HG03575 (cell line): ENCODE data around the gene MRGPRE.

Experiments
- ATAC-seq: cut with Tn5 transposase; IDR thresholded peaks from one replicate; pipeline ENCODE4 v1.9.1; 2021; ENCODE audit not compliant: unreplicated experiment, insufficient number of reproducible peaks, low FRiP score; ENCODE audit errors: extremely low read depth

The MRGPRE gene

DNA sequence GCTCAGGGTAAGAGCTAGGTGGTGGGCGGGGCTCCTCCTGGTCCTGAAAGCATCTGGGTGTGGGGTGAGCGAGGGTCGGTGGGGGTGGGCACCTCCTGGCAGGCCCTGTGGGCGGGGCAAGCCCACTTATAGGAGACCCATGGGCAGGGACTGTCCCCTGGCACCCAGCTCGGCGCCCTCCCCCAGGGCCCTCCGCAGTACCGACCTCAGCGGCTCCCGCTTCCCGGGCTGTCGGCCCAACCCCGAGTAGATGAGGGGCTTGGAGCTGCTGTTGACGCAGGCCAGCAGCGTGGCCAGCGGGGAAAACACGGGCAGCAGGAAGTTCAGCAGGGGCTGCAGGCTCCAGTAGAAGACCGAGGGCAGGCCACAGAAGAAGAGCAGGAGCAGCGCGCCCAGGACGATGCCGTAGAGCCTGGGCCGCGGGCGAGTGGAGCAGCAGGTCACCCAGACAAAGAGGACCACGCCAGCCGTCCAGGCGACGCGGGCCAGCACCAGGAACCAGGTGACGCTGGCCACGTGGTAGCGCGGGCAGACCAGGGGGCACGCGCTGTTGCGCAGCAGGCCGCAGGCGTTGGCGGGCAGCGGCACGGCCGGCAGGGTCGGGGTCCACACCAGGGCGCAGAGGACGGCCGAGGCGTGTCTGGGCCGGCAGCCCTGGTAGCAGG is 14.3 kb downstream of the MRGPRE start:
- ATAC-seq, result no peak

DNA sequence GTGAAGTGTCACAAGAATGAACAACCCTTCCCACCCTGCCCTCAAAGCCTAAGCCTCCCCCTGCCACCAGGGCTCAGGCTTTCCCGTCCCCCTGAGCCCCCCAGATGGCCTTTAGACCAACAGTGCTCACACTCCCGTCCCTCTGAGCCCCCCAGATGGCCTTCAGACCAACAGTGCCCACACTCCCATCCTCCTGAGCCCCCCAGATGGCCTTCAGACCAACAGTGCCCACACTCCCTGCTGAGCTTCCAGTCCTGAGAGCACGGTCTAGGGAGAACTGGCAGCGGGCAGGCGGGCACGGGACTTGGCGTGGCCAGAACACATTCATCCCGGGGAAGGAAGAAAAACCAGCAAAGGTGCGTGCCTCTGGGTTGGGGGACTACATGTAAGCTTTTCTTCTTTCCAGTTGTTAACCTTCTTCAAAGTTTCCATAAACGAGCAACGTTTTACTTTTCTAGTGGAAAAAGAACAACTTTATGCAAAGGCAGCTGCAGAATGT is 16.1 kb downstream of the MRGPRE start:
- no peak for ATAC-seq

DNA sequence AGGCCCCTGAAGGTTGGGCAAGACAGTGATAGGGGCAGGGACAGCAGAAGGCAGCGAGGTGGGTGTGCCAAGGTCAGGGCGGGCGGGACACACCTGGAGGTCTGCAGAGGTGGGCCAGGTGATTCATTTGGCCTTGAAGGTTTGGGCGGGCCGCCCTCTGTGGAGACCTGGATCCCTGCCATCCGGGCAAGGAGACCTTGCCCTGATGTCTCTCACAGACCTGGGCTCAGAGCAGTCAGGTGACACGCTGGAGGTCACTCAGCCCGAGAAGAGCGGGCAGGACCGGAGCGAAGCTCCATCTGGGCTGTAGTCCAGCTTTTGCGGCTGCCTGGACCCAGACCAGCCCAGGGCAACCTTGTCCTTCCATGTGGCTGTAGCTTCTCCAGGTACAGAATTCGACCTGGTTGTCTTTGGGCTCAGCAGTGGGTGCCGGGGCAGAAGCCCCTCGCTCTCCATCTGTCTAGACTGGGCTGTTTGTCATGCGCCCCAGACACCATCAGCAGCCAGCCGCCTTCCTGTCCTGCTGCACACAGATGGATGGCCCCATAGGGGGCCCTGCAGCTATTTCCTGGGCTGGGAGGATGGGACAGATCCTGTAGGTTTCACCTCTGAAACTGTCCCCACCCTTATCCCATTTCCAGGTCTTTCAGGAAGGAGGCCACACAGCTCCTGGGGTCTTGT is 16.7 kb downstream of the MRGPRE start:
- ATAC-seq, result no peak

DNA sequence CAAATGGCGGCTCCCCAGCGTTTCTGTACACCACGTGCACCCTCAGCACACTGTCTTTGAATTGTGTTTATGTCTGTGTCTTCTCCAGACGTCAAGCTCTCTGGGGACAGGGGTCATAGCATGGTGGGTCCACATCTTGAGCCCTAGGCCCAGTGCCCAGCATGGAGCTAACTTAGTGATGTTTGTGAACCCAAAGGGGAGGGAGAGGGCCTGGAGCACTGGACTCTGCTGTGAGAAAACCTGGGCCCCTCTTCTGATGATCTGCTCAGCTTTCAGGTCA is 17.9 kb downstream of the MRGPRE start:
- ATAC-seq, result no peak

DNA sequence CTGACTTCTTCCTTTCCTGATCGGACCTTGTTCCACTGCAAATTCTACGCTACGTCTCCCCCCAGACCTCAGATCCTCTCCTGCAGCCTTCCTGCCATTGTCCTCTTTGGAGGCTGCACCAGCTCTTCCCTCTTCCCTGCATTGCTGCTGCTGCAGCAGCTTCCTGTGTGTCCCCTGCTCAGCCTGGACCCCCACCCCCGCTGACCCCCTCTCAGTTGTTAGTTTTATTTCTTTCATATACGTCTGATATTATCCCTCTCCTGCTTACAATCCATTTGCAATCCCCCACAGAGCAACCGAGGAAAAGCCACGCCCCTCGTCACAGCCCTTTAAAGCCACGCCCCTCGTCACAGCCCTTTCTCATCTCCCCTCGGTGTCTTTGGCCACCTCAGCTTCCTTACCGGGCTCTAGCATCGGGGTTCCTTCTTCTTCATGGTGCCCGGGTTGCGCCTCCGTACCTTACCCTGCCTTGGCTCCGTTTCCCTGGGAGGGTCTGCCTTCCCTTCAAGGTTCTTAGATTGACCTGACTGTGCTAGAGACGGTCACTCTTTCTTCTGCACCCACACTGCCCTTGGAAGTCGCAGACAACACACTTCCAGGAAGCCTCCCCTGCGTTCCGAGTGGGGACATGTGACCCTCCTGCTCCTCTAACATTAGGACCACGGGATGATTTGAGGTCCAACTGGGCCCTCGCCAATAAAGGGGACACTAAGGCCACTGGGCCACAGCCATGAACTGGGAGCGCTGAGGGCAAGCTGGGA is 18.4 kb downstream of the MRGPRE start:
- ATAC-seq, result no peak

DNA sequence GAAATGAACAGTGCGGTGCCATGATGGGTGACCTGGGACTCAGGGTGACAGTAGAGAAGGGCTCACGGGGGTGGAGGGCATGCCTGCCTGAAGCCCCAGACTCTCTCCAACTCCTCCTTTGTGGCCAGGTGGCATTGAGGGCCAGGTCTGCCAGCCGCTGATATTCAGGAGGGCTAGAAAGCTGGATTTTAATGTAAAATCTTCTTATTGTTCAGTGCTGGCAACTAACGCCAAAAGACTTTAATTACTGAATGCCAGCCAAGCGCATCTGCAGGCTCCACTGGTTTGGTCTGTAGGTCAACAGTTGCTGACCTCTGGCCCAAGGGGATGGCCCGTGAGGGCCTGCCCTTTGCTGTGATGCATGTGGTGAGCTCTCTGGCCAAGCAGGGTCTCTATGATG is 23.9 kb downstream of the MRGPRE start:
- ATAC-seq, result no peak

DNA sequence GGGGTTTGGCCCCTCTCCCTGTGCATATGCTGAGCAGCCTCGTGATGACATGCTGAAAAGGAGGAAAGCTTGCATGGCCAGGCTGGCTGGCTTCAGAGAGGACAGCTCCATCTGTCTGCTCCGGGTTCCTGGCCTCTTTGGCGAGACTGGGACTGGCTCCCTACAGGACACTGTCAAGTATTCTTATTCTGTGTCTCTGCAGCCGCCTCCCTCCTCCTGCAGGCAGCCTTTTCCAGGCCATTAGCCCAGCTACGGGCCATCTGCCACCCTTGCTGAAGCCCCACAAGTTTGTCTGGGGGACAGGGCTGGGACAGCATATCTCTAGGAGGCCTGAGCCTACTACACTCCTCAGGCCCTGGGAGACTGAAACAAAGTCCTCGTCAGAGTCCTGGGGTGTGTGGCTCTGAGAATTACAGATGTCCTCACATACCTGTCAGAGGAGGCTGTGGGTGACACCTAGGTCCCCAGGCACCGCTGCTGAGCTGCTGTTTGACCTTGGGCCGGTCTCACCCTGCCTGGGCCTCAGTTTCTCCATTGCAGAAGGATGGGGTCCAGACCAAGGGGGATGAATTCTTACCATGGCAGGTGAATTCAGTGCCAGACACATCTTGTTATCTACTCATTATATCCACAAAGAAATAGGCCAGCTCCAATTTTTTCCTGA is 24.6 kb downstream of the MRGPRE start:
- ATAC-seq, result no peak

DNA sequence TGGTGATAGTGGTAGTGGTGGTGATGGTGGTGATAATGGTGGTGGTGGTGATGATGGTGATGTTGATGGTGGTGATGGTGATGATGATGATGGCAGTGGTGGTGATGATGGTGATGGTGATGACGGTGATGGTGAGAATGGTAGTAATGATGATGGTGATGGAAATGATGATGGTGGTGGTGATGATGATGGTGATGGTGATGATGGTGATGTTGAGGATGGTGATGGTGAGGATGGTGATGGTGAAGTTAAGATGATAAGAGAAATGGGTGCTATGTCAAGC is 25.4 kb downstream of the MRGPRE start:
- ATAC-seq, result no peak

DNA sequence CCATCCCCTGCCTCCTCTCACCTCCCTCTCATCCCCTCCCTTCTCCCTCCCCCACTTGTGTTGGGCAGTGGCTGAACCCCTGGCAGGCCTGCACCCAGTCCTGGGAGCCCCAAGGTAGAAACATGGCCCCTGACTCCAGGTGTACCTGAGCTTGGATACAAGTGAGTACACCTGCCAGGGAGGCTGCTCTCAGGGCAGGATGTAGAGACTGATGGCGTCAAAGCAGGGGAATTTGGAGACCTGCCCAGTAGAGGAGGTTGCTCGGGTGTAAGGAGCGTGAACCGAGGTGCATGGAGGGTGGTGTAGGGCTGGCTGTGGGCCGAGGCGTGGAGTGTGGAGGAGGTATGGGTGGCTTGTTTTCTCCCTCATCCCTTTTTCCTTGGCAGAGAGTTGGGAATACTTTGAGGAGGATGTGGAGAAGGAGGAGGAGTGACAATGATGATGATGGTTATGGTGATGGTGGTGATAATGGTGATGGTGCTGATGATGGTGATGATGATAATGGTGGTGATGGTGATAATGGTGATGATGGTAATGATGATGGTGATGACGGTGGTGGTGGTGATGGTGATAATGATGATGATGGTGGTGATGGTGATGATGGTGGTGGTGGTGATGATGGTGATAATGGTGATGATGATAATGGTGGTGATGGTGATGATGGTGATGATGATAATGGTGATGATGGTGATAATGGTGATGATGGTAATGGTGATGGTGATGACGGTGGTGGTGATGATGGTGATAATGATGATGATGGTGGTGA is 25.9 kb downstream of the MRGPRE start:
- ATAC-seq, result no peak

DNA sequence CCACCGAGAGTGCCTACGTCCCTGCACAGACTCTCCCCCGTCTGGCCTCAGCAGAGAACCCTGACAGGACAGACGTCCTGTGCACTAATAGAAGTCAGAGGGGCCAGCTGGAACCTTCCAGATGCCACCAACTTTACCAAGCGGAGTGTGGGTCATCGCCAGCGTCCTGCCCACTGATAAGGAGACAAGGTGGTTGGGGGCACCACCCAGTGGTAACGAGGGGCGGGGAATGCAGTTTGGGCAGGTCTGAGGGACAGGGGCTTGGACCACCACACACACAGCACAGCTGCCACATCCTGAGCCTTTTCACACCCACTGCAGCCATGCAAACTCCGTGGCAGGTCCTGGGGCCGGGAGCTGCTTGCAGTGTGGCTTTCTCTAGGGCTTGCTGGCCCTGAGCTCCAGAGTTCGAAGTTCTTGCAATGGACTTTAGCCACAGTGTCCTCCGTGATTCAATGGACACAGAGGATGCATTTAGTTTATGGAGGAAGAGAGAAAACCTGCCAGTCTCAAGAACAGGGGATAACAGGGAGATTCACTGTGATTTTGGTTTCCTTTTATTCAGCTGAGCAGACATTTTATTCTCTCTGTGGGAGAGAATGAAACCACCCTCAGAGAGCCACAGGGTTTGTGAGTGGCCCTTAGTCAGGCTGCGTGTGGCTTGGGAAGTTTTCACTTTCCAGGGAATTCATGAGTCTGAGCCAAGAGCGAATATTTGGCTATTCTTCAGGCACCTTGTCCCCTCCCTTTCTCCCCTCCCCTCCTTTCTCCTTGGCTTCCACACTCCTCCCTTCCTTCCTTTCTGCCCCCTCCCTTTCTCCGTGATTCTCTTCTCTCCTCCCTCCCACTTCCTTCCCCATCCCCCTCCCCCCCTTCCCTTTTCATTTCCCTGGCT is 26.7 kb downstream of the MRGPRE start:
- ATAC-seq, result no peak

DNA sequence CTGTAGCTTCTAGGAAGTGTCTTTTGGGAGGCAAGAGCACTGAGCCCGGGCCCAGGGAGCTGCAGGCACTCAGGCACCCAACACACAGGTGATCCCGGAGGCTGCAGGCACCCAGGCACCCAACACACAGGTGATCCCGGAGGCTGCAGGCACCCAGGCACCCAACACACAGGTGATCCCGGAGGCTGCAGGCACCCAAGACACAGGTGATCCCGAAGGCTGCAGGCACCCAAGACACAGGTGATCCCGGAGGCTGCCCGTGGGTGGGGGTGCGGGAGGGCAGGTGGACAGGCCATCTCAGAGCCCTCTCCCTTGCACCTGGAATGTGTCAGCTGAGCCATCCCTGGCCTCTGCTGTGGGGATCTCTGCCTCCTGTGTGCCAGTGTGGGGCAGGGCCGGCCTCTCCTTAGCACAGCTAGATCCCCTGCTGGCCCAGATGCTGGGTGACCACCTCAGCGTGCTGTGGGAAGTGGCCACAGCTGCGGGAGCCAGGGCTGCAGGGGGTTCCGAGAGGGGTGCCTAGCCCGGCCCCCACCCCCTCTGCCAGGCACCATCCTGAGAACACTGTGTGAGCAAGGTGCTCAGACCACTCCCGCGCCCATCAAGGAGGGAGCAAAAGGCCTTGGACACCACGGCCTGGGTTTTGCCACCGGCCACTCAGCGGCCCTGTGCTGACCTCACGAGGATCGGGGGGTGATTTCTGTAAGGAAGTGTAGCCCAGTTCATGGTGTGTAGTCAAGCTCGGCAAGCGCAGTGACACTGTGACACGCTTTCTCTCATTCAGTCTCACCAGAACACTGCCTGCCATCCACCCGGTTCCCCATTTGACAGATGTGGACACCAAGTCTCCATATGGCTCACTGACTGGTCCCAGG is 27.8 kb downstream of the MRGPRE start:
- no peak for ATAC-seq

DNA sequence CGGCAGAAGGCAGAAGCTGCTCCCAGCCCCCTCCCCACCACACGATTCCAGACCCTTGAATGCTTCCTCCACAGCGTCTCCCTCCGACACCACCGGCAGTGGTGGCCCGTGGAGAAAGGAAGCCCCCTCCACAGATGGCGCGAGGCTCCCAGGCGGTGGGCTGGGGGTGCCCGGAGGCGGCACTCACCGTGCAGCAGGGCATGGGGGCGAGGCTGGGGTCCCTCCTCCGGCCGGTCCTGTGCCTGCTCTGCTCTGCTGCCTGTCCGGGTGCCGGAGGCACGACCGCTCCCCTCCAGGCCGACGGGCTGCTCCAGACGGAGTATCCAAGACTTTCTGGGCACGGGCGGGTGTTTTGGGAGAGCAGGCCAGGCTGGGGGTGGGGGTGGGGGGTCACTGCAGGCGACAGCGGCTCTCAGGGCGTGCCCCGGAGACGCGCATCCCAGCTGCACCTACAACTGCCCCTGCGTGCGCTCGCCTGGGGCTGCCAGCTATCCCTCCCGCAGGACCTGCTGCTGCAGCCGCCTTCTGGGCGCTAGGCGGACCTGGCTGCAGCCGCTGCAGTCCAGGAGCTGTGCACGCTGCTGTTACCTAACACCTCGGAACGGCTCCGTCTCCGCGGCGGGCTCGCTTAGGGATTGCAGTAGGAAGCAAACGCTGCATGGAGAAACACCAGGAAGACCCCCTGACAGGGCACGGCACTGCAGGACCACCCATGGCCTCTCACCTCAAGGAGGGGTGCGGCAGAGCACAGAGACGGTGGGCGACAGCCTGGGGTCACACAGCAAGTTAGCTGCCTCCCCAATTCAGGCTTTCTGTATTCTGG is 28.8 kb downstream of the MRGPRE start:
- no peak for ATAC-seq

DNA sequence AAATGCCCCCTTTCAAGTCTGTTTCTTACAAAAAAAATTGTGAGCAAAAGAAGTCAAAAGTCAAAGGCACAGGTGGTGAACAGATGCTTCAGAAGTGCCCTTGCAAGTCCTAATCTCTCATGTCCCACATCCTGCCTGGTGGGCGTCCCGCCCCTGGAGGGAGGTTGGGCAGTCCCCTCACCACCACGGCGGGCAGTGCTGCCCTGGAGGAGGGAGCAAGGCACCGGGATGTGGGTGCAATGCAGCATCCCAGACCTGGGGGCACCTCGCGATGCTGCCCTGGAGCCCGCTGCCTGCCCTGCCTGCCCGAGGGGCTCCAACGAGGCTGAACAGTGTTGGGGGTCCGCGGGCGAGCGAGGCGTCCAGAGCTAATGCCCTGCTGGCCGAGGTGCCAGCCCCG is 29.5 kb downstream of the MRGPRE start:
- no peak for ATAC-seq

DNA sequence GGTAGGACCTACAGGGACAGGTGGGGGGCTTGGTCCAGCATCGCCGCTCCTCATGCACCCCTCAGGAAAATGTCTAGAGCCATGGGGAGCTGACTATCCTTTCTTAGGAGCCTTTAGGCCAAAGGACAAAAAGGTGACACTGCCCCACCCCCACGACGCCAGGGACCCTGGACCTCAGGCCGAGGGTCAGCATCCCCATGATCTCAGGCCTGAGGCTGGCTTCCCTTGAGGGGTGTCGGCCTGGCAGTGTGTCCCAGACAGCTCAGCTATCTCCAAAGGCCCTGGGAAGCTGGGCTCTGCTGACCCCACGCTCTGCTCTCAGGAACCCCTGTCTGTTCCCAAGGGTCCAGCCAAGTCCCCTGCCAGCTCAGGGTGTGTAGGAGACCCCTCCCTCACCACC is 29.9 kb downstream of the MRGPRE start:
- no peak for ATAC-seq

DNA sequence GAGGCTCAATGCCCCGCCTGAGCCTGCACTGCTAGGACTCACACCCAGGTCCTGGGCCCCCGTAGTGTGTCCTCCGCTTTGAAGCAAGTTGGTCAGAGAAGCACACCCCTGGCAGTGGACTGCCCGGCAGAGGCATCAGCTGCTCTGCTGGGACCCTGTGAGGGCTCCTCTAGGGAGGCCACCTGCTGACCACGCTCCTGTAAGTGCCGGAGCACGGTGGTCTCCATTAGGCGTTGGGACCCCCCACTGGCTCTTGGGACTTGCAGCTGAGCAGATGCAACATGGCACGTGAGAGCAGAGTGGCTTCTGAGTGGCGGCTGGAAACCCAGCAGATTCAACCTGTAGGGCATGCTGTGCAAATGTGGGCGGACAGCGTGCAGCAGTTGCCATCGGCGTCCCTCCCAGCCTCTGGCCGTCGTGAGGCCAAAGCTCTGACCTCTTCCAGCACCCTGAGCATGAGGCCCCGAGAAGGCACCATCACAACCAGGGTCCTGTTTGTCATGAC is 30.5 kb downstream of the MRGPRE start:
- no peak for ATAC-seq

DNA sequence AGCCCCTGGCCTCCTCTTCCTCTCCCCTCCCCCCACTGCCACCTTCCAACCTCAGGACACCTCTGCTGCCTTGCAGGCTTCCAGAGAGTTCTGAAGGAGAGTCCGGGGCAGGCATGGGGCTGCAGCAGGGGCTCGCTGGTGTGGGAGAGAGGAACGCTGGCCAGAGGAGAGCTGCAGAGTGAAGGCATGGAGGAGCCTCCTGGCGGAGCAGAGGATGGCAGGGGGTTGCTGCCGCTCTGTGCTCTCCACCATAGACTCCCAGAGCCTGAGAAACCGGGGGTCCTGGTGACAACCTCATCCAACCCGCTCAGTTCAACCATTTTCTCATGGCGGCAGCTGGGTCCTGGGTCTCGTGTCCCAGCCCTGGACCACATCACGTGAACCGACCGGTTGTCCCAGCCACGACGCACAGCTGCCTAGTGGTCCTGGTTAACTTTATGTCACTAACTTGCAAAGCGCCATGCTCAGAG is 31.1 kb downstream of the MRGPRE start:
- ATAC-seq, result no peak
